ENCODE measurements around the gene TMEM151A.

The TMEM151A gene

GRCh38 chr11:66284526-66285078, 7.1 kb upstream of the TMEM151A start:
- Histone ChIP-seq H3K9ac (ENCODE audit: low read depth, low read length) (no peak overlapping the region), H3K36me3 (ENCODE audit: insufficient read depth, low read length) (no peaks in the 10 kb centered on the region; the same call in 1 of the 2 replicates), H3K9me3 (ENCODE audit: control insufficient read depth, insufficient read depth, low read length) (no peaks in the 10 kb centered on the region), H3K4me1 (ENCODE audit: insufficient read depth, low read length) (peaks cover 8% of the 10 kb centered on the region; the same call in 1 of the 2 replicates)

GRCh38 chr11:66285250-66285947, 6.3 kb upstream of the TMEM151A start:
- Histone ChIP-seq H3K36me3 (ENCODE audit: insufficient read depth, low read length) (no peaks in the 10 kb centered on the region; the same call in 1 of the 2 replicates), H3K4me1 (ENCODE audit: insufficient read depth, low read length) (peaks cover 13% of the 10 kb centered on the region; the same call in 1 of the 2 replicates), H3K9me3 (ENCODE audit: control insufficient read depth, insufficient read depth, low read length) (no peaks in the 10 kb centered on the region), H3K9ac (ENCODE audit: low read depth, low read length) (no peak overlapping the region)

GRCh38 chr11:66286699-66287098, 5.0 kb upstream of the TMEM151A start:
- Histone ChIP-seq H3K36me3 (ENCODE audit: insufficient read depth, low read length) (no peaks in the 10 kb centered on the region; the same call in 1 of the 2 replicates), H3K9ac (ENCODE audit: low read depth, low read length) (no peak overlapping the region), H3K4me1 (ENCODE audit: insufficient read depth, low read length) (peaks cover 11% of the 10 kb centered on the region; the same call in 1 of the 2 replicates), H3K9me3 (ENCODE audit: control insufficient read depth, insufficient read depth, low read length) (no peaks in the 10 kb centered on the region)

- Histone ChIP-seq H3K9me3 (ENCODE audit: control insufficient read depth, insufficient read depth, low read length) (no peaks in the 10 kb centered on the region), H3K4me1 (ENCODE audit: insufficient read depth, low read length) (peaks cover 11% of the 10 kb centered on the region; the same call in 1 of the 2 replicates), H3K36me3 (ENCODE audit: insufficient read depth, low read length) (no peaks in the 10 kb centered on the region; the same call in 1 of the 2 replicates), H3K9ac (ENCODE audit: low read depth, low read length) (no peak overlapping the region; the same call in 1 of the 2 replicates)
Measured at GRCh38 chr11:66287211-66287888, 4.3 kb upstream of the TMEM151A start.

- Histone ChIP-seq H3K9ac (ENCODE audit: low read depth, low read length) (peak overlapping the region; percentile 81), H3K36me3 (ENCODE audit: insufficient read depth, low read length) (no peaks in the 10 kb centered on the region; the same call in 1 of the 2 replicates), H3K4me1 (ENCODE audit: insufficient read depth, low read length) (peaks cover 6% of the 10 kb centered on the region; the same call in 1 of the 2 replicates), H3K9me3 (ENCODE audit: control insufficient read depth, insufficient read depth, low read length) (no peaks in the 10 kb centered on the region)
Measured at GRCh38 chr11:66287889-66288670, 3.6 kb upstream of the TMEM151A start.

- no peaks in the 10 kb centered on the region; the same call in 1 of the 2 replicates for H3K36me3 ChIP-seq (ENCODE audit: insufficient read depth, low read length)
- H3K4me1 ChIP-seq (ENCODE audit: insufficient read depth, low read length), result peaks cover 6% of the 10 kb centered on the region; the same call in 1 of the 2 replicates
- no peaks in the 10 kb centered on the region for H3K9me3 ChIP-seq (ENCODE audit: control insufficient read depth, insufficient read depth, low read length)
- peak within 1 kb of the TSS; percentile 81 for H3K9ac ChIP-seq (ENCODE audit: low read depth, low read length)
Measured at GRCh38 chr11:66288671-66289547, 2.8 kb upstream of the TMEM151A start, which contains the start of gene YIF1A. Gene YIF1A (minus strand): TSS chr11:66289143. CDS start chr11:66288985, 158 bp downstream.

- H3K36me3 ChIP-seq (ENCODE audit: insufficient read depth, low read length), result no peaks in the 10 kb centered on the region
- no peaks in the 10 kb centered on the region for H3K9me3 ChIP-seq (ENCODE audit: control insufficient read depth, insufficient read depth, low read length)
- H3K4me1 ChIP-seq (ENCODE audit: insufficient read depth, low read length), result peaks cover 6% of the 10 kb centered on the region; the same call in 1 of the 2 replicates
- H3K9ac ChIP-seq (ENCODE audit: low read depth, low read length), result peak overlapping the region; percentile 81
Measured at GRCh38 chr11:66289548-66290329, 2.0 kb upstream of the TMEM151A start.

- Histone ChIP-seq H3K4me1 (ENCODE audit: insufficient read depth, low read length) (peaks cover 6% of the 10 kb centered on the region; the same call in 1 of the 2 replicates), H3K36me3 (ENCODE audit: insufficient read depth, low read length) (no peaks in the 10 kb centered on the region), H3K9ac (ENCODE audit: low read depth, low read length) (no peak overlapping the region)
Measured at GRCh38 chr11:66290330-66290621, 1.4 kb upstream of the TMEM151A start.

GRCh38 chr11:66291303-66291705, 390 bp upstream of the TMEM151A start:
- no peaks in the 10 kb centered on the region for H3K9me3 ChIP-seq (ENCODE audit: control insufficient read depth, insufficient read depth, low read length)
- H3K9ac ChIP-seq (ENCODE audit: low read depth, low read length), result peak overlapping the region; percentile 50; the same call in 1 of the 2 replicates
- no peaks in the 10 kb centered on the region for H3K36me3 ChIP-seq (ENCODE audit: insufficient read depth, low read length)
- peaks cover 6% of the 10 kb centered on the region; the same call in 1 of the 2 replicates for H3K4me1 ChIP-seq (ENCODE audit: insufficient read depth, low read length)

More at GRCh38 chr11:66290330-66290621, 1.4 kb upstream of the TMEM151A start:
- H3K9me3 ChIP-seq (ENCODE audit: control insufficient read depth, insufficient read depth, low read length), result no peaks in the 10 kb centered on the region

GRCh38 chr11:66292543-66293332, 1.0 kb downstream of the TMEM151A start:
- Histone ChIP-seq H3K9ac (ENCODE audit: low read depth, low read length) (peak overlapping the region; percentile 50; the same call in 1 of the 2 replicates), H3K4me1 (ENCODE audit: insufficient read depth, low read length) (peaks cover 11% of the 10 kb centered on the region; the same call in 1 of the 2 replicates), H3K36me3 (ENCODE audit: insufficient read depth, low read length) (no peaks in the 10 kb centered on the region), H3K9me3 (ENCODE audit: control insufficient read depth, insufficient read depth, low read length) (no peaks in the 10 kb centered on the region)

- H3K36me3 ChIP-seq (ENCODE audit: insufficient read depth, low read length), result no peaks in the 10 kb centered on the region
- no peaks in the 10 kb centered on the region for H3K9me3 ChIP-seq (ENCODE audit: control insufficient read depth, insufficient read depth, low read length)
- H3K4me1 ChIP-seq (ENCODE audit: insufficient read depth, low read length), result peaks cover 11% of the 10 kb centered on the region; the same call in 1 of the 2 replicates
- H3K9ac ChIP-seq (ENCODE audit: low read depth, low read length), result no peak overlapping the region
Measured at GRCh38 chr11:66293352-66293751, 1.7 kb downstream of the TMEM151A start.
